ENCODE measurements around the gene COL11A1.

COL11A1 gene

DNA sequence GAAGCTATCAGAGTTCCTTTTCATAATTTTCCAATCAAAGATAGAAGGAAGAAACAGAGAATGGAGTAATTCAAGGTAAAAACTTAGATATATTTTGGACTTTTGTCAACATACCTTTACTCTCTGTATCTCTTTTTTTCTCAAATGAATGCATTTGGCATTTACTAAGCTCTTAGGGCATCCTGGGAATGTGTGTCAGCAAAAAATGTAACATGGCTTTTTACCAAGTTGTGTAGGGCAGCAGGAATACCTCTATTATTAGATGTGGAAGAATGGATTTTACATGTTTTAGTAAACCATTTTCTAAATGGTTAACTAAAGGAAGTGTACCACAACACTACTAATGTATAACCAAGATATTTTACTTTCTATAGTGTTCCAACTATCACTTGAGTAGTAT lies 4.2 kb upstream of the COL11A1 start:
- Histone ChIP-seq H3K4me1 (ENCODE audit: control insufficient read depth, insufficient read depth, low read length) (peaks cover 6% of the 10 kb centered on the region), H3K27me3 (ENCODE audit: control insufficient read depth, insufficient read depth, low read length) (peaks cover 1% of the 10 kb centered on the region), H3K36me3 (ENCODE audit: control insufficient read depth, insufficient read depth, low read length) (no peaks in the 10 kb centered on the region), H3K4me3 (ENCODE audit: low read depth, low read length) (no peak overlapping the region), H3K9me3 (ENCODE audit: control insufficient read depth, insufficient read depth, low read length) (no peaks in the 10 kb centered on the region), H3K9ac (ENCODE audit: low read depth, low read length) (no peak overlapping the region)

DNA sequence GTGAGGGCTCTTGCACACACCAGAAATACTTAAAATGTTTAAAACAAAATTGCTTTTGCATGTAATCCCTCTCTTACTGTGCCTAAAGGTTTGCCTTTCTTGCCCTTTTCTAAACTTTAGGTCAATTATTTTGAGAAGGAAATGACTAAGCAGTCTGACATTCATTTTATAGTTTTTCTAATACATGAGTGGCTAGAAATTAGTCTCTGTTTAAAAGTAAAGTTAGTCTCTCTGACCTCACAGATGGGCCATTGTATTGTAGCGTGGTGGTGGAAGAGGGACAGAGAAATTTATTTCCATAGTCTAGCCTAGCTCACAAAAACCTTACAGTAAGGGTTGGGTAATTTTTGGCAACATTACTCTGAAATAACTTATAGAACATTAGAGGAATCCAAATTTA lies 3.6 kb upstream of the COL11A1 start:
- H3K27me3 ChIP-seq (ENCODE audit: control insufficient read depth, insufficient read depth, low read length), result peaks cover 4% of the 10 kb centered on the region
- H3K4me3 ChIP-seq (ENCODE audit: low read depth, low read length), result no peak overlapping the region
- no peaks in the 10 kb centered on the region for H3K9me3 ChIP-seq (ENCODE audit: control insufficient read depth, insufficient read depth, low read length)
- no peaks in the 10 kb centered on the region for H3K36me3 ChIP-seq (ENCODE audit: control insufficient read depth, insufficient read depth, low read length)
- peaks cover 6% of the 10 kb centered on the region for H3K4me1 ChIP-seq (ENCODE audit: control insufficient read depth, insufficient read depth, low read length)
- no peak overlapping the region for H3K9ac ChIP-seq (ENCODE audit: low read depth, low read length)

DNA sequence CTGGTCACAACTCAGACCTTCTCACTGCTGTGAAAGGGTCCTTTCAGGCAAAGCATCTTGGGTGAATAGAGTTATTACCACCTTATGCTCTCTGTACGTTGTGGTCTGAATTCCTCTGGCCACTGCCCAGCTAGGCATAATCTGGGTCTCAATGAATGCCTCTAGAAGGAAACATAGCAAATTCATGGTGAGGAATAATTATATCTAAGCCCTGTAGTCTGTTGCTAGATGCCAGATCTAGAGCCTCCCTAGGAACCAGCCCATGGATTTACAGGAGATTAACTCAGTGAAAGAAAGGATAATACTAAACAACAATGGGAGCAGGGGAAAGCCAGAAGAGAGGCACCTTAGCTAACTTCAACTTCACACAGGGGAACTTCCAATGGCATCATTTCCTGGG lies 2.4 kb upstream of the COL11A1 start:
- Histone ChIP-seq H3K27me3 (ENCODE audit: control insufficient read depth, insufficient read depth, low read length) (peaks cover 4% of the 10 kb centered on the region), H3K36me3 (ENCODE audit: control insufficient read depth, insufficient read depth, low read length) (no peaks in the 10 kb centered on the region), H3K9ac (ENCODE audit: low read depth, low read length) (no peak overlapping the region), H3K4me3 (ENCODE audit: low read depth, low read length) (no peak overlapping the region), H3K9me3 (ENCODE audit: control insufficient read depth, insufficient read depth, low read length) (no peaks in the 10 kb centered on the region), H3K4me1 (ENCODE audit: control insufficient read depth, insufficient read depth, low read length) (peaks cover 6% of the 10 kb centered on the region)

DNA sequence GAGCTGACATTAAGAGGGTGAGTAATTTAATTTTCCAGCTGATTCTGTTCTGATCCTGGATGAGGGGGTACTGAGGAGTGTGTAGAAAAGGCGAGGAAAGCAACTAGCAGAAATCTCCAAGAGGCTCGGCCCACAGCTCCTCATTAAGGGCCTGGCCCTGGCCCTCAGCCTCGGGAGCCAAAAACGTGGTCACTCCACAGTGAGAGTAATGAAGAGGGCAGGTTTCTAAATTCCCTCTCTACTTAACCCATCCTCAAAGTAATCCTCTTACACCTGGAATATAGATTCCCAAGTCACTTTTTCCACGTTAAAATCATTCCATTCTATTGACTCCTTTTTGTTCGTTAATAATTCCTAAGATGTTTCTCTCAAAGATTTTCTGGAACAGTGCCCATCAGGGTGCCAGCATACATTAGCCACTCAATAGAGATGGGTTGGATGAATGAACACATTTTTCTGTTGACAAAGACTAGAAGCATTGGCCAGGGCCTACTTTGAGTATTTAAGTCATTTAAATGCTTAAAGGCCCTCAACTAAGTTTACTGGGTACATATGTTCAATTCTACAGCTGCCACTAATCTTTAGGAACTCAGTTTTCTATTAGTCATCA lies 1.1 kb upstream of the COL11A1 start:
- Histone ChIP-seq H3K9ac (ENCODE audit: low read depth, low read length) (peak overlapping the region; percentile 66), H3K9me3 (ENCODE audit: control insufficient read depth, insufficient read depth, low read length) (no peaks in the 10 kb centered on the region), H3K27me3 (ENCODE audit: control insufficient read depth, insufficient read depth, low read length) (peaks cover 4% of the 10 kb centered on the region), H3K4me1 (ENCODE audit: control insufficient read depth, insufficient read depth, low read length) (peaks cover 6% of the 10 kb centered on the region), H3K36me3 (ENCODE audit: control insufficient read depth, insufficient read depth, low read length) (no peaks in the 10 kb centered on the region), H3K4me3 (ENCODE audit: low read depth, low read length) (peak overlapping the region; percentile 70)

DNA sequence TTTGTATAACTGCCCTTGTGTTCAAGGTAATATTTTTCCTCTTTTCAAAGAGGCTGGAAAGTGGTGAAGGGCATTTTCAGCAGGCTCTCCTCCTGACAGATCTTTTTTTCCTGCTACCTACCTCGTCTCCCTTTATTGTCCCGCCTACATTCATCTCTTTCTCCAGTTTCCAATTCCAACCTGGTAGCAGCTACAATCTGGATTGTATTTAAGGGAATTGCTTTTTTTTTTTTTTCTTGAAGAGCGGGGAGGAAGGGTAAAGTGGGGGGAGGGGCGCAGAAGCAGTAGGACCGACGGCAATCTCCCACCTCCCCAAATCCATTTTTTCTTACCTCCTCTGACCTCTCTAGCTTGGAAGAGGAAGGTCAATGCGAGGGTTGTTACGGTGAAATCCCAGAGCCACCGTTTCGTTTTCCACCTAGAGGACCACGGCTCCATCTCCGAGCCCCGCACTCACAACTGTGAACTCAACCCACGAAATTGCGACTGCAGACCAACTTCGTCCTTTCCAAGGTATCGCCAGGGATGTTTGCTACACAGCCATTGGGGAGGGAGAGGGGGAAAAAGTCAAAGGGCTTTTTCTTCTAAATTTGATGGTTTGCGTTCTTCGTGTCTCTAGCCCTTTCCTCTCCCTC lies 464 bp downstream of the COL11A1 start:
- Histone ChIP-seq H3K27me3 (ENCODE audit: control insufficient read depth, insufficient read depth, low read length) (peaks cover 4% of the 10 kb centered on the region), H3K4me3 (ENCODE audit: low read depth, low read length) (peak overlapping the region; percentile 95), H3K9ac (ENCODE audit: low read depth, low read length) (no peak overlapping the region), H3K4me1 (ENCODE audit: control insufficient read depth, insufficient read depth, low read length) (peaks cover 6% of the 10 kb centered on the region), H3K9me3 (ENCODE audit: control insufficient read depth, insufficient read depth, low read length) (no peaks in the 10 kb centered on the region), H3K36me3 (ENCODE audit: control insufficient read depth, insufficient read depth, low read length) (no peaks in the 10 kb centered on the region)

DNA sequence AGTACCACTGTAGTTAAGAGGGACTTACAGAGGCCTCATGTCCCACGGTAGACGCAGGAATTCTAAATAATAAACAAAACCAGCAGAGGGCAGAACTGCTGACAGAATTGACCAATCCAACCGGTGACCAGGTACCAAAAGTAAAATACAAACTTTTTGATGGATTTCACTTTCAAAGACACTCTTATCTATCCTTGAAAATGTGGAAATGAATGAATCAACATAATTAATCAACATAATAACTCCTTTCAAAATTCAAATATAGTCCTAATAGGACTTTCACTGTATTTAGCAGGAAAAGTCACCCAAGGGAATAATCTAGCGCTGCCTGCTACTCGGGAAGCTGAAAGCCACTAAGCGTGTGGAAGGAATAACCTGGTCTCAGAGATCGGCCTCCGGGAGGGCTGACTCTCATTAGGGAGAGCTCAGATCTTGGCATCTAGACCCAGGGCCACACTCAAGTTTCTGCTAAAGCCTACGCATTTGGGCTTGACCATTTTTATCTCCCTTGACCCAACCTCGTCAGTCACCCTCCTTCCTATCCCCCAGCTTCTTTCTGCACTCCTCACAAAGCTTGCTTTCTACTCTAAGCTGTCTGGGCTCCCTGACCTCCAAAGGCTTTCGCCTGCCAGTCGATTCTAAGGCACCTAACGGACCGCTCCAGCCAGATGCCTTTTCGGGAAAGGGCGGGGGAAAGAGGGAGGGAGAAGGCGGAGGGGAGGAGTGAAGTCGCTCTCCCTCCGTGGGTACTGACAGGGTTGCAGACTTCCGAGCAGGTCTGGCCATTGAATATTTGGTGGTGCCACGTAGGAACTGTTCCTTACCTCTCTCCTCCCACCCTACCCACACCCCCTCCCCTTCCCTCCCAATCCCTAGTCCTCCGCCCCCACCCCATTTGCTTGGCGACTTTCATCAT lies 1.6 kb downstream of the COL11A1 start:
- Histone ChIP-seq H3K36me3 (ENCODE audit: control insufficient read depth, insufficient read depth, low read length) (no peaks in the 10 kb centered on the region), H3K4me3 (ENCODE audit: low read depth, low read length) (peak overlapping the region; percentile 95), H3K4me1 (ENCODE audit: control insufficient read depth, insufficient read depth, low read length) (peaks cover 6% of the 10 kb centered on the region), H3K9me3 (ENCODE audit: control insufficient read depth, insufficient read depth, low read length) (no peaks in the 10 kb centered on the region), H3K27me3 (ENCODE audit: control insufficient read depth, insufficient read depth, low read length) (peaks cover 4% of the 10 kb centered on the region), H3K9ac (ENCODE audit: low read depth, low read length) (no peak overlapping the region)

DNA sequence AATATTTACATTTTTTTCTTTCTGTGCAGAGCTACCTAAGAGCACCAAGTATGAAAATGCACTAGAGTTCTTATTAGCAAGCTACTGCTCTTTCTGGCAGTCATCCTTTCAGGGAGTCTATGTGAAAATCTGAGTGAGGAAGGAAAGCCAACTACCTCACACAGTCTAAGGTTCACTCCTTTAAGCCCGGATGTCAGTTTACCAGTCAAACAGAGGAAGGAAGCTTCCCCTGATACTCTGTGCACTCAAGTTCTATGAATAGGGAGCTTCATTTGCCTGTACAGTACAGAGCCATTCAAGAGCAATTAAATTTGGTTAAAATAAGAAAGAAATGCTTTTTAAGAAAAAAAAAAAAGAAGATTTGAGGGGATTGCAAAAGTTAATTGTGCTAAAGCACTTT lies 6.9 kb downstream of the COL11A1 start:
- Histone ChIP-seq H3K9ac (ENCODE audit: low read depth, low read length) (no peak overlapping the region), H3K4me3 (ENCODE audit: low read depth, low read length) (no peak overlapping the region), H3K4me1 (ENCODE audit: control insufficient read depth, insufficient read depth, low read length) (no peaks in the 10 kb centered on the region), H3K9me3 (ENCODE audit: control insufficient read depth, insufficient read depth, low read length) (no peaks in the 10 kb centered on the region), H3K27me3 (ENCODE audit: control insufficient read depth, insufficient read depth, low read length) (no peaks in the 10 kb centered on the region), H3K36me3 (ENCODE audit: control insufficient read depth, insufficient read depth, low read length) (no peaks in the 10 kb centered on the region)

DNA sequence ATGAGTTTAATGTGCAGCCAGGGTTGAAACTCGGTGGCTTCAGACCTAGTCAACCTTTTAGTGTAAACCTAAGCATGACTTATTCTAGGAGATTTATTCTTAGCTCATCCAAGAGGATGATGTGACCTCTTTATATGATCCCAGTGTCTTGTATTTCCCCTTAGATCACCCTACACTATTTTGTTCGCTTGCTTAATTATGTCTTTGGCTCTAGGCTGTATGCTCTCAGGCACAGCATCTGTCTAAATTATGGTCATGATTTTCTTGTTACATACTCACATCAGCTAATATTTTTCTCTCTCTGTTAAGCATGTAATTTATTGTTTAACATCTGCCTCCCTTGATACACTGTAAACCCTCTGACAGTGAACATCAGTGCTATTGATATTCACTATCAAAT lies 19.1 kb downstream of the COL11A1 start:
- H3K9ac ChIP-seq (ENCODE audit: low read depth, low read length), result no peak overlapping the region

DNA sequence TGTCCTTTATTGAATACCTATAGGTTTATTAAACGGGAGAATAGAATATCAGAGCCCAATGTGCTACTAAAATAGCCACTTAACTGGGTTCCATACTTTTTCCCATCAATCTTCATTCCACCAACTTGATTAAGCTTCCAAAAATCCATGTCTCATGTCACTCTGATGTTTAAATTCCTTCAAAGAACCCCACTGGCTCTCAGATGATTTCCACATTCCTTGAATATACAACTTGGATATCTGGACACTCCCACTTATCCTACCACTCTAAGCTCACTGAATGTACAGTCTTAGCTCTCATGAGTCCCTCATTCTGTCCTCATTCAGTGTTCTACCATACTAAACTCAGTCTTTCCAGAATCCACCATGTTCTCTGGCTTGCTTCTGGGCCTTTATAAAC lies 21.1 kb downstream of the COL11A1 start:
- Histone ChIP-seq H3K9ac (ENCODE audit: low read depth, low read length) (no peak overlapping the region), H3K27me3 (ENCODE audit: control insufficient read depth, insufficient read depth, low read length) (no peaks in the 10 kb centered on the region), H3K36me3 (ENCODE audit: control insufficient read depth, insufficient read depth, low read length) (no peaks in the 10 kb centered on the region), H3K9me3 (ENCODE audit: control insufficient read depth, insufficient read depth, low read length) (no peaks in the 10 kb centered on the region), H3K4me1 (ENCODE audit: control insufficient read depth, insufficient read depth, low read length) (no peaks in the 10 kb centered on the region), H3K4me3 (ENCODE audit: low read depth, low read length) (no peak overlapping the region)

More for the DNA sequence above, 19.1 kb downstream of the COL11A1 start:
- no peaks in the 10 kb centered on the region for H3K9me3 ChIP-seq (ENCODE audit: control insufficient read depth, insufficient read depth, low read length)
- H3K36me3 ChIP-seq (ENCODE audit: control insufficient read depth, insufficient read depth, low read length), result no peaks in the 10 kb centered on the region
- no peaks in the 10 kb centered on the region for H3K27me3 ChIP-seq (ENCODE audit: control insufficient read depth, insufficient read depth, low read length)
- H3K4me1 ChIP-seq (ENCODE audit: control insufficient read depth, insufficient read depth, low read length), result no peaks in the 10 kb centered on the region
- no peak overlapping the region for H3K4me3 ChIP-seq (ENCODE audit: low read depth, low read length)

DNA sequence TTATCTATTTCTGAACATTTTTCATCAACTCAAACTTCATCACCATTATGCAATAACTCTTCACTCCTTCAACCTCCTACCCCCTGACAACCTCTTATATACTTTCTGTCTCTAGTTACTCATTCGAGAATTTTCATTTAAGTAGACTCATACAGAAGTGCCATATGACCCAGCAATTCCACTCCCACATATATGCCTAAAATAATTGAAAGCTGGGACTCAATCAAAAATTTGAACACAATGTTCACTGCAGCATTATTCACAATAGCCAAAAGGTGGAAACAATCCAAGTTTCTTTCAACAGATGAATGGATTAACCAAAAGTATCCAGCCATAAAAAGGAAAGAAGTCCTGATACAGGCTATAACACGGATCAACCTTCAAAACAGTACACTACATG lies 24.1 kb downstream of the COL11A1 start:
- Histone ChIP-seq H3K4me3 (ENCODE audit: low read depth, low read length) (no peak overlapping the region), H3K9me3 (ENCODE audit: control insufficient read depth, insufficient read depth, low read length) (no peaks in the 10 kb centered on the region), H3K9ac (ENCODE audit: low read depth, low read length) (no peak overlapping the region), H3K4me1 (ENCODE audit: control insufficient read depth, insufficient read depth, low read length) (no peaks in the 10 kb centered on the region), H3K27me3 (ENCODE audit: control insufficient read depth, insufficient read depth, low read length) (no peaks in the 10 kb centered on the region), H3K36me3 (ENCODE audit: control insufficient read depth, insufficient read depth, low read length) (no peaks in the 10 kb centered on the region)

DNA sequence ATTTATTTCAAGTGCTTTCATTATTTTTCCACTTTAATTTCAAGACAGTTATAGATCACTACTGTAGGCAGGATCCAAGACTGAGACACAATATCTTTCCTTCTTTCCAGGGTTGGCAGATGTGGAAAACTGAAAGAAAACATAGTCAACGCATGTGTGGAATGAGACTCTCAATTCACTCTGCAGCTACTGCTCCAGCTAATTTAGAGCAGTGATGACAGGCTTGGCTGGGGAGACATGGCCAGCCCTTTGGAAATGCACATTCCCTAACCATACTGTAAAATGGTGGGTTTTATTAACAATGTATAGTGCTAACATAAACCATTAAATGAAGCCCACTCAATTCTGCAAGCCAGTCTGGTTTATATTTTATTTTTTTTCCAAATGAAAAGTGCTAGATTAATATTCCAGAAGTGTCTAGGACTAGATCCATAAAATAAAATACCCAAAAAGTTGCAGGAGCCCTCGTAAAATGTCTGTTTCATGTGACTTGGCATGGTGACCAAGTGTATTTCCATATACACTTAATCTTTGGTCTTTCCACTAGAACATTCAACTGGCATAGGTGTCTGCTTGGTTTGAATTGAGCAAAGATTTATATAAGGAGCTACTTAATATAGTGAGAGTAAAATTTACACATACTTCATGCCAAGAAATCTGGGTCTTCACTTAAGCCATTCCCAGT lies 32.9 kb downstream of the COL11A1 start:
- no peak overlapping the region for H3K9ac ChIP-seq (ENCODE audit: low read depth, low read length)
- no peaks in the 10 kb centered on the region for H3K36me3 ChIP-seq (ENCODE audit: control insufficient read depth, insufficient read depth, low read length)
- H3K27me3 ChIP-seq (ENCODE audit: control insufficient read depth, insufficient read depth, low read length), result no peaks in the 10 kb centered on the region
- no peaks in the 10 kb centered on the region for H3K9me3 ChIP-seq (ENCODE audit: control insufficient read depth, insufficient read depth, low read length)
- no peak overlapping the region for H3K4me3 ChIP-seq (ENCODE audit: low read depth, low read length)
- no peaks in the 10 kb centered on the region for H3K4me1 ChIP-seq (ENCODE audit: control insufficient read depth, insufficient read depth, low read length)
